Hair follicular keratinocyte (primary cell): ENCODE results near the gene DLX4. TPM values are rescaled to one million over a fixed set of nuclear protein-coding genes. Genes with fewer than 3 reads are reported as not detected.

Experiments used
- total RNA-seq: library from RNA; depleted of rRNA; stranded (reverse); fragments of >200 nt; gene quantifications from 2 replicates; pipeline ENCODE4 v1.2.3, GENCODE V29; 2015

DLX4 gene, protein sequence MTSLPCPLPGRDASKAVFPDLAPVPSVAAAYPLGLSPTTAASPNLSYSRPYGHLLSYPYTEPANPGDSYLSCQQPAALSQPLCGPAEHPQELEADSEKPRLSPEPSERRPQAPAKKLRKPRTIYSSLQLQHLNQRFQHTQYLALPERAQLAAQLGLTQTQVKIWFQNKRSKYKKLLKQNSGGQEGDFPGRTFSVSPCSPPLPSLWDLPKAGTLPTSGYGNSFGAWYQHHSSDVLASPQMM
- 0.08 and 0.23 TPM in 2 replicates for total RNA-seq

GRCh38 chr17:49969134-49969759 is at the start of gene DLX4:
Gene DLX4 (plus strand): TSS chr17:49969190. CDS start chr17:49969469, 279 bp downstream.

GRCh38 chr17:49995055-49995738 is 26.2 kb downstream of the DLX4 start, which contains the start of gene DLX3:
Gene DLX3 (minus strand): TSS chr17:49995224. CDS start chr17:49994998, 226 bp downstream.

Other genes starting within 250 kb of the DLX4 start
- gene FAM117A, start 205.1 kb upstream of the DLX4 start, total RNA-seq = 10.3 and 12.2 TPM in 2 replicates
- 17.1 and 20.7 TPM in 2 replicates for gene KAT7, start 180.5 kb upstream of the DLX4 start, total RNA-seq
- gene TAC4, start 121.1 kb upstream of the DLX4 start, total RNA-seq = not detected in 2 replicates
- 1.2 and 1.6 TPM in 2 replicates for gene DLX3, start 26.0 kb downstream of the DLX4 start, total RNA-seq
- gene ITGA3, start 86.9 kb downstream of the DLX4 start, total RNA-seq = 813 and 1,408 TPM in 2 replicates
- gene PDK2, start 126.2 kb downstream of the DLX4 start, total RNA-seq = 4.2 and 7.1 TPM in 2 replicates
- gene SAMD14, start 161.0 kb downstream of the DLX4 start, total RNA-seq = 0.23 and 1.1 TPM in 2 replicates
- 20.5 and 30.2 TPM in 2 replicates for gene PPP1R9B, start 181.5 kb downstream of the DLX4 start, total RNA-seq
- gene SGCA, start 196.8 kb downstream of the DLX4 start, total RNA-seq = not detected in 2 replicates
- 14.3 and 30.7 TPM in 2 replicates for gene COL1A1, start 232.4 kb downstream of the DLX4 start, total RNA-seq